HepG2 (cell line): ENCODE data around the gene LRSAM1. TPM values are rescaled to one million over a fixed set of nuclear protein-coding genes. Genes with fewer than 3 reads are reported as not detected.
A peak's percentile ranks its signal among the peaks of the same experiment; 100 is the strongest.

Experiments
- BRCA1 ChIP-seq: sonication (generic); formaldehyde crosslinking; IDR thresholded peaks from 2 replicates; pipeline ENCODE4 v1.4.0; 2020; ENCODE audit warnings: missing genetic modification reagents
- GPBP1L1 ChIP-seq: sonication (generic); formaldehyde crosslinking; IDR thresholded peaks from 2 replicates; pipeline ENCODE4 v1.5.0; 2020; ENCODE audit warnings: mild to moderate bottlenecking, missing genetic modification reagents
- HOXA3 ChIP-seq: sonication (generic); formaldehyde crosslinking; IDR thresholded peaks from 2 replicates; pipeline ENCODE4 v1.5.0; 2020; ENCODE audit warnings: missing genetic modification reagents
- IRX3 ChIP-seq: sonication (generic); formaldehyde crosslinking; IDR thresholded peaks from 2 replicates; pipeline ENCODE4 v1.8.1; 2023; ENCODE audit warnings: mild to moderate bottlenecking, low read depth, missing genetic modification reagents, borderline replicate concordance
- JARID2 ChIP-seq: sonication (generic); formaldehyde crosslinking; IDR thresholded peaks from 2 replicates; pipeline ENCODE4 v1.8.1; 2023; ENCODE audit warnings: missing genetic modification reagents, inconsistent platforms; ENCODE audit not compliant: insufficient replicate concordance
- MAFF ChIP-seq: IDR thresholded peaks from 2 replicates; pipeline ENCODE4 v1.6.1; 2011; ENCODE audit warnings: low read depth, low read length, improper control_type of control experiment
- TBL1XR1 ChIP-seq: fragments of 150-350 bp; IDR thresholded peaks from 2 replicates; pipeline ENCODE4 v1.6.1; 2014; ENCODE audit warnings: borderline replicate concordance, low read length; ENCODE audit not compliant: partially characterized antibody
- ZBTB2 ChIP-seq: sonication (generic); formaldehyde crosslinking; IDR thresholded peaks from 2 replicates; pipeline ENCODE4 v1.8.0; 2022; ENCODE audit warnings: low read depth, missing genetic modification reagents
- ZNF274 ChIP-seq: sonication (generic); formaldehyde crosslinking; IDR thresholded peaks from 2 replicates; pipeline ENCODE4 v1.5.1; 2020; ENCODE audit warnings: mild to moderate bottlenecking, missing genetic modification reagents
- ZNF292 ChIP-seq: sonication (generic); formaldehyde crosslinking; IDR thresholded peaks from 2 replicates; pipeline ENCODE4 v1.8.1; 2022; ENCODE audit warnings: mild to moderate bottlenecking, low read depth, missing genetic modification reagents, borderline replicate concordance
- ZNF382 ChIP-seq: sonication (generic); formaldehyde crosslinking; IDR thresholded peaks from 2 replicates; pipeline ENCODE4 v1.5.0; 2020; ENCODE audit warnings: missing genetic modification reagents, mild to moderate bottlenecking, borderline replicate concordance
- ZNF557 ChIP-seq: sonication (generic); formaldehyde crosslinking; IDR thresholded peaks from 2 replicates; pipeline ENCODE4 v1.4.0; 2020; ENCODE audit warnings: missing genetic modification reagents
- ZNF615 ChIP-seq: sonication (generic); formaldehyde crosslinking; IDR thresholded peaks from 2 replicates; pipeline ENCODE4 v1.5.0; 2020; ENCODE audit warnings: mild to moderate bottlenecking, missing genetic modification reagents, borderline replicate concordance
- ZNF777 ChIP-seq: sonication (generic); formaldehyde crosslinking; IDR thresholded peaks from 2 replicates; pipeline ENCODE4 v1.4.0; 2020; ENCODE audit warnings: missing genetic modification reagents
- polyA plus RNA-seq, 8 experiments: library from polyadenylated mRNA; depleted of rRNA in 3 of 8; stranded (reverse) in 7 of 8; unstranded in 1 of 8; fragments of >200 nt; fragmentation: Illumina TruSeq in 4 of 8; extraction: Trizol in 4 of 8; gene quantifications; 2 replicates each; pipeline versions ENCODE4 v1.2.1 to v1.2.3, GENCODE V29; 2011 to 2016; ENCODE audit warnings: low read depth in 4 of 8, missing spikeins in 1 of 8, mixed read lengths in 1 of 8; ENCODE audit not compliant: insufficient read depth in 1 of 8
- total RNA-seq, 5 experiments: library from RNA; depleted of rRNA; stranded (reverse); fragments of >200 nt; fragmentation: Illumina TruSeq; extraction: Trizol; gene quantifications; 2 replicates each; pipeline ENCODE4 v1.2.3, GENCODE V29; 2016; ENCODE audit warnings: low read depth in 1 of 5
- TF ChIP-seq, protein P1 (sequence below): sonication (generic); formaldehyde crosslinking; IDR thresholded peaks from 2 replicates; pipeline ENCODE4 v1.8.0; 2022; ENCODE audit warnings: mild to moderate bottlenecking, missing genetic modification reagents
- TF ChIP-seq, protein P2 (sequence below), 2 experiments: IDR thresholded peaks; 2 replicates each; pipeline ENCODE4 v1.6.1; 2011 to 2012; ENCODE audit warnings: low read length in 2 of 2, borderline replicate concordance in 1 of 2, low read depth in 1 of 2, mild to moderate bottlenecking in 1 of 2, moderate library complexity in 1 of 2

The LRSAM1 gene
- total and polyA plus RNA-seq, 2 of the 13 experiments (the other 11 are each of a cell fraction or from before 2014, with no cell fraction given), result 8.7 to 10.2 TPM

DNA sequence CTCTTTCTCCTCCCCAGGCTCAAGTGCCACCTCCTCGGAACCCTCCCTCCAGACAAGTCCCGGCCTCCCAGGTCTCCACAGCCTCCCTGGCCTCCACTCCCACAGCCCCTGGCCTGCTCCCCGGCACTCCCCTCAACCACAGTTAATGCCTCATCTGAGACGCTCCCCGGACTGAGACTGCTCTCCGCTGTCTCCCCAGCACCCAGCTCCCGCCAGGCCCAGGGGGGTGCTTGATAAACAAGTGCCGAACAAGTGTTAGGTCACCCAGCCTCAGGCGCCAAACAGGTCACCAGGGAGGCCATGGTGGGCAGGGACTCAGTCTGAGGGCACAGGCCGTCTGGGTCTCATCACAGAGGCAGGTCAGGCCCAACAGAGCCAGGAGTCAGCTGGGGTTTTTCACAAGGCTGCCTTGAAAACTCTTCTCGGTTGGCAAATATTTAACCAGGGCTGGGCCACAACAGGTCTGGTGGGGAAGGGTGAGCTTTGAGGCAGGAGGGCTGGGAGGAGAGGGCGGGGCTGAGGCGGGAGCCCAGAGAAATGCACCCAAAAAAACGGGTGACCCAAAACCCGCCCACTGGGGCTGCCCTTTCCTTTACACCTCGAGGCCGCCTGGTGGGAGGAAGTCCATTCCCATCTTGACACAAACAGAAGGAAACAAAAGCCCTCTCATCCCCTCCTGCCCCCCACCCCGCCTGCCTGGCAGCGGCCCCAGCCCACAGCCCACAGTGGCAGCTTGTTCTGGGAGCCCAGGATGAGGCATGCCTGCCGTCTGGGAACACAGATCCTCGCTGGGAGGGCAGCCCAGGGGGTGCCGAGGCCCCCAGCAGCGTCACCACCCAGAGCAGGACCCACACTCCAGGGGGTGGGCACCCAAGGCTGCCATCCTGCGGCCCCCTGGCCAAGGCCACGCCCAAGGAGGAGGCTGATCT lies 94.2 kb downstream of the LRSAM1 start (continued):
- TF ChIP-seq MAFF (no peak), ZNF274 (CRISPR knock-in tag) (peak; percentile 57), ZNF777 (CRISPR knock-in tag) (peak; percentile 68), ZNF292 (CRISPR knock-in tag) (peak; percentile 65; the same call in 1 of the 2 replicates), TBL1XR1 (no peak), JARID2 (CRISPR knock-in tag) (no peak), HOXA3 (no peak), ZBTB2 (CRISPR knock-in tag) (no peak), ZNF382 (no peak), ZNF557 (CRISPR knock-in tag) (no peak), BRCA1 (CRISPR knock-in tag) (no peak), ZNF615 (CRISPR knock-in tag) (no peak), IRX3 (CRISPR knock-in tag) (no peak), GPBP1L1 (CRISPR knock-in tag) (no peak)
- TF ChIP-seq, protein P1, sequence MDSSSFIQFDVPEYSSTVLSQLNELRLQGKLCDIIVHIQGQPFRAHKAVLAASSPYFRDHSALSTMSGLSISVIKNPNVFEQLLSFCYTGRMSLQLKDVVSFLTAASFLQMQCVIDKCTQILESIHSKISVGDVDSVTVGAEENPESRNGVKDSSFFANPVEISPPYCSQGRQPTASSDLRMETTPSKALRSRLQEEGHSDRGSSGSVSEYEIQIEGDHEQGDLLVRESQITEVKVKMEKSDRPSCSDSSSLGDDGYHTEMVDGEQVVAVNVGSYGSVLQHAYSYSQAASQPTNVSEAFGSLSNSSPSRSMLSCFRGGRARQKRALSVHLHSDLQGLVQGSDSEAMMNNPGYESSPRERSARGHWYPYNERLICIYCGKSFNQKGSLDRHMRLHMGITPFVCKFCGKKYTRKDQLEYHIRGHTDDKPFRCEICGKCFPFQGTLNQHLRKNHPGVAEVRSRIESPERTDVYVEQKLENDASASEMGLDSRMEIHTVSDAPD (CRISPR knock-in tag), result peak; percentile 88
- TF ChIP-seq, protein P2, sequence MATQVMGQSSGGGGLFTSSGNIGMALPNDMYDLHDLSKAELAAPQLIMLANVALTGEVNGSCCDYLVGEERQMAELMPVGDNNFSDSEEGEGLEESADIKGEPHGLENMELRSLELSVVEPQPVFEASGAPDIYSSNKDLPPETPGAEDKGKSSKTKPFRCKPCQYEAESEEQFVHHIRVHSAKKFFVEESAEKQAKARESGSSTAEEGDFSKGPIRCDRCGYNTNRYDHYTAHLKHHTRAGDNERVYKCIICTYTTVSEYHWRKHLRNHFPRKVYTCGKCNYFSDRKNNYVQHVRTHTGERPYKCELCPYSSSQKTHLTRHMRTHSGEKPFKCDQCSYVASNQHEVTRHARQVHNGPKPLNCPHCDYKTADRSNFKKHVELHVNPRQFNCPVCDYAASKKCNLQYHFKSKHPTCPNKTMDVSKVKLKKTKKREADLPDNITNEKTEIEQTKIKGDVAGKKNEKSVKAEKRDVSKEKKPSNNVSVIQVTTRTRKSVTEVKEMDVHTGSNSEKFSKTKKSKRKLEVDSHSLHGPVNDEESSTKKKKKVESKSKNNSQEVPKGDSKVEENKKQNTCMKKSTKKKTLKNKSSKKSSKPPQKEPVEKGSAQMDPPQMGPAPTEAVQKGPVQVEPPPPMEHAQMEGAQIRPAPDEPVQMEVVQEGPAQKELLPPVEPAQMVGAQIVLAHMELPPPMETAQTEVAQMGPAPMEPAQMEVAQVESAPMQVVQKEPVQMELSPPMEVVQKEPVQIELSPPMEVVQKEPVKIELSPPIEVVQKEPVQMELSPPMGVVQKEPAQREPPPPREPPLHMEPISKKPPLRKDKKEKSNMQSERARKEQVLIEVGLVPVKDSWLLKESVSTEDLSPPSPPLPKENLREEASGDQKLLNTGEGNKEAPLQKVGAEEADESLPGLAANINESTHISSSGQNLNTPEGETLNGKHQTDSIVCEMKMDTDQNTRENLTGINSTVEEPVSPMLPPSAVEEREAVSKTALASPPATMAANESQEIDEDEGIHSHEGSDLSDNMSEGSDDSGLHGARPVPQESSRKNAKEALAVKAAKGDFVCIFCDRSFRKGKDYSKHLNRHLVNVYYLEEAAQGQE (IDR thresholded peaks at IDR 0.05; ENCODE audit: borderline replicate concordance in 1 of 2, low read depth in 1 of 2, low read length in 2 of 2), result no peak
